GM19467 (cell line): ENCODE measurements around the gene MACF1.
"Not testable (repeated sequence)": the region's sequence is repeated elsewhere in the genome, so short reads cannot be mapped to it uniquely, and the experiment has no call there.

Source experiments
- ATAC-seq: cut with Tn5 transposase; IDR thresholded peaks from one replicate; pipeline ENCODE4 v1.9.1; 2021; ENCODE audit warnings: mild to moderate bottlenecking, moderate library complexity; ENCODE audit not compliant: unreplicated experiment

MACF1 gene

GRCh38 chr1:39446986-39447567 is 242.6 kb downstream of the MACF1 start:
- ATAC-seq: no peak

- ATAC-seq: not testable (repeated sequence)
Measured at GRCh38 chr1:39450041-39450440, 245.5 kb downstream of the MACF1 start.

GRCh38 chr1:39450956-39451606 is 246.6 kb downstream of the MACF1 start:
- no peak for ATAC-seq

GRCh38 chr1:39452081-39452480 is 247.6 kb downstream of the MACF1 start:
- no peak for ATAC-seq

GRCh38 chr1:39452540-39452939 is 248.0 kb downstream of the MACF1 start:
- no peak for ATAC-seq

GRCh38 chr1:39453603-39454002 is 249.1 kb downstream of the MACF1 start:
- no peak for ATAC-seq

- ATAC-seq: no peak
Measured at GRCh38 chr1:39458991-39459390, 254.5 kb downstream of the MACF1 start.

GRCh38 chr1:39462074-39462473 is 257.6 kb downstream of the MACF1 start:
- no peak for ATAC-seq

- no peak for ATAC-seq
Measured at GRCh38 chr1:39466413-39467107, 262.1 kb downstream of the MACF1 start.

GRCh38 chr1:39467108-39467720 is 262.7 kb downstream of the MACF1 start:
- ATAC-seq: not testable (repeated sequence)

- no peak for ATAC-seq
Measured at GRCh38 chr1:39469150-39469549, 264.7 kb downstream of the MACF1 start.

- ATAC-seq: no peak
Measured at GRCh38 chr1:39470040-39470439, 265.5 kb downstream of the MACF1 start.

GRCh38 chr1:39472826-39473225 is 268.3 kb downstream of the MACF1 start:
- no peak for ATAC-seq

GRCh38 chr1:39473324-39473723 is 268.8 kb downstream of the MACF1 start:
- ATAC-seq: no peak

- ATAC-seq: no peak
Measured at GRCh38 chr1:39474810-39475209, 270.3 kb downstream of the MACF1 start.

- not testable (repeated sequence) for ATAC-seq
Measured at GRCh38 chr1:39475551-39475950, 271.1 kb downstream of the MACF1 start.

GRCh38 chr1:39478126-39478915 is 273.8 kb downstream of the MACF1 start:
- no peak for ATAC-seq

- no peak for ATAC-seq
Measured at GRCh38 chr1:39481289-39481688, 276.8 kb downstream of the MACF1 start.

- ATAC-seq: no peak
Measured at GRCh38 chr1:39483276-39483675, 278.8 kb downstream of the MACF1 start.

GRCh38 chr1:39484564-39484963 is 280.1 kb downstream of the MACF1 start:
- ATAC-seq: no peak
